ENCODE data around the gene ANKRD22.

Gene ANKRD22

GRCh38 chr10:88800152-88801125, 51.2 kb downstream of the ANKRD22 start:
- DNase-seq (ENCODE audit: low read depth) = no peak

- DNase-seq (ENCODE audit: low read depth) = no peak
Measured at GRCh38 chr10:88794731-88795130, 56.9 kb downstream of the ANKRD22 start.

GRCh38 chr10:88793712-88794299, 57.8 kb downstream of the ANKRD22 start:
- no peak for DNase-seq (ENCODE audit: low read depth)

GRCh38 chr10:88792661-88793060, 59.0 kb downstream of the ANKRD22 start:
- DNase-seq (ENCODE audit: low read depth) = no peak

GRCh38 chr10:88791924-88792323, 59.7 kb downstream of the ANKRD22 start:
- no peak for DNase-seq (ENCODE audit: low read depth)

GRCh38 chr10:88788924-88789323, 62.7 kb downstream of the ANKRD22 start:
- DNase-seq (ENCODE audit: low read depth) = no peak

- no peak for DNase-seq (ENCODE audit: low read depth)
Measured at GRCh38 chr10:88787463-88787862, 64.2 kb downstream of the ANKRD22 start.

- no peak for DNase-seq (ENCODE audit: low read depth)
Measured at GRCh38 chr10:88786032-88786770, 65.4 kb downstream of the ANKRD22 start.

GRCh38 chr10:88783724-88784123, 67.9 kb downstream of the ANKRD22 start:
- DNase-seq (ENCODE audit: low read depth) = no peak

GRCh38 chr10:88782222-88782621, 69.4 kb downstream of the ANKRD22 start:
- no peak for DNase-seq (ENCODE audit: low read depth)

- no peak for DNase-seq (ENCODE audit: low read depth)
Measured at GRCh38 chr10:88781206-88781605, 70.4 kb downstream of the ANKRD22 start.

Measured in stimulated activated CD8-positive, alpha-beta memory T cell treated with anti-CD3 and anti-CD28 coated beads, Interleukin-12 subunit alpha, Interleukin-12 subunit beta, amount 100 ng/mL, for 4 hours (primary cell).